ENCODE data around the gene STRADA.
A peak's percentile ranks its signal among the peaks of the same experiment; 100 is the strongest.

The STRADA gene

GRCh38 chr17:63665527-63666214, 75.9 kb downstream of the STRADA start:
- H3K9me3 ChIP-seq (ENCODE audit: control insufficient read depth, low read length), result no peaks in the 10 kb centered on the region
- H3K36me3 ChIP-seq (ENCODE audit: control insufficient read depth, insufficient read depth, low read length), result no peaks in the 10 kb centered on the region
- no peak for TF ChIP-seq CTCF (IDR thresholded peaks at IDR 0.05)
- H3K4me3 ChIP-seq (ENCODE audit: low read depth, low read length), result no peak overlapping the region
- no peaks in the 10 kb centered on the region for H3K27me3 ChIP-seq (ENCODE audit: control insufficient read depth, insufficient read depth, low read length)
- H3K4me1 ChIP-seq, result no peaks in the 10 kb centered on the region
- H3K27ac ChIP-seq, result peak overlapping the region; percentile 27
- no peak overlapping the region for H3K4me2 ChIP-seq (ENCODE audit: low read length)
- H3K79me2 ChIP-seq, result peaks cover 7% of the 10 kb centered on the region
- no peak overlapping the region for H3K9ac ChIP-seq
- no peak overlapping the region for H2AFZ ChIP-seq

GRCh38 chr17:63659850-63660249, 81.7 kb downstream of the STRADA start:
- no peaks in the 10 kb centered on the region for H3K79me2 ChIP-seq
- H3K36me3 ChIP-seq (ENCODE audit: control insufficient read depth, insufficient read depth, low read length), result no peaks in the 10 kb centered on the region
- H3K9me3 ChIP-seq (ENCODE audit: control insufficient read depth, low read length), result no peaks in the 10 kb centered on the region
- no peak overlapping the region for H3K4me3 ChIP-seq (ENCODE audit: low read depth, low read length)
- no peak overlapping the region for H3K27ac ChIP-seq
- H3K4me2 ChIP-seq (ENCODE audit: low read length), result no peak overlapping the region
- TF ChIP-seq CTCF (IDR thresholded peaks at IDR 0.05), result no peak
- no peak overlapping the region for H3K9ac ChIP-seq
- H2AFZ ChIP-seq, result no peak overlapping the region
- peaks cover 5% of the 10 kb centered on the region for H3K4me1 ChIP-seq
- no peaks in the 10 kb centered on the region for H3K27me3 ChIP-seq (ENCODE audit: control insufficient read depth, insufficient read depth, low read length)

- TF ChIP-seq CTCF (IDR thresholded peaks at IDR 0.05), result no peak
Observed at GRCh38 chr17:63658366-63658765, 83.2 kb downstream of the STRADA start.

GRCh38 chr17:63657786-63658185, 83.8 kb downstream of the STRADA start:
- no peak for TF ChIP-seq CTCF (IDR thresholded peaks at IDR 0.05)
- Histone ChIP-seq H3K9ac (no peak overlapping the region), H3K4me1 (peaks cover 5% of the 10 kb centered on the region), H3K9me3 (ENCODE audit: control insufficient read depth, low read length) (no peaks in the 10 kb centered on the region), H3K79me2 (no peaks in the 10 kb centered on the region), H3K27ac (peak overlapping the region; percentile 52), H3K36me3 (ENCODE audit: control insufficient read depth, insufficient read depth, low read length) (no peaks in the 10 kb centered on the region), H3K27me3 (ENCODE audit: control insufficient read depth, insufficient read depth, low read length) (no peaks in the 10 kb centered on the region), H3K4me3 (ENCODE audit: low read depth, low read length) (no peak overlapping the region), H2AFZ (no peak overlapping the region), H3K4me2 (ENCODE audit: low read length) (no peak overlapping the region)

More at GRCh38 chr17:63658366-63658765, 83.2 kb downstream of the STRADA start:
- H3K4me3 ChIP-seq (ENCODE audit: low read depth, low read length), result no peak overlapping the region
- H3K9ac ChIP-seq, result no peak overlapping the region
- peak overlapping the region; percentile 52 for H3K27ac ChIP-seq
- no peaks in the 10 kb centered on the region for H3K79me2 ChIP-seq
- H3K9me3 ChIP-seq (ENCODE audit: control insufficient read depth, low read length), result no peaks in the 10 kb centered on the region
- no peak overlapping the region for H2AFZ ChIP-seq
- peaks cover 5% of the 10 kb centered on the region for H3K4me1 ChIP-seq
- no peaks in the 10 kb centered on the region for H3K36me3 ChIP-seq (ENCODE audit: control insufficient read depth, insufficient read depth, low read length)
- H3K27me3 ChIP-seq (ENCODE audit: control insufficient read depth, insufficient read depth, low read length), result no peaks in the 10 kb centered on the region
- H3K4me2 ChIP-seq (ENCODE audit: low read length), result no peak overlapping the region

GRCh38 chr17:63653050-63653449, 88.5 kb downstream of the STRADA start:
- no peak overlapping the region for H3K9ac ChIP-seq
- H3K27ac ChIP-seq, result no peak overlapping the region
- TF ChIP-seq CTCF (IDR thresholded peaks at IDR 0.05), result no peak
- no peaks in the 10 kb centered on the region for H3K27me3 ChIP-seq (ENCODE audit: control insufficient read depth, insufficient read depth, low read length)
- H3K4me1 ChIP-seq, result peaks cover 4% of the 10 kb centered on the region
- no peaks in the 10 kb centered on the region for H3K9me3 ChIP-seq (ENCODE audit: control insufficient read depth, low read length)
- H2AFZ ChIP-seq, result no peak overlapping the region
- H3K36me3 ChIP-seq (ENCODE audit: control insufficient read depth, insufficient read depth, low read length), result no peaks in the 10 kb centered on the region
- H3K4me2 ChIP-seq (ENCODE audit: low read length), result no peak overlapping the region
- H3K79me2 ChIP-seq, result peaks cover 7% of the 10 kb centered on the region
- no peak overlapping the region for H3K4me3 ChIP-seq (ENCODE audit: low read depth, low read length)

Measured in parathyroid adenoma (tissue), 2 donors.